Ramos (cell line): ENCODE results near the gene NR5A2.

ENCODE experiments used
- in situ Hi-C: fragments of 300-500 bp; cut with MboI; formaldehyde crosslinking; loops from one replicate; pipeline ENCODE4 v1.14.3; 2022; ENCODE audit warnings: low sequenced_read_pairs; ENCODE audit not compliant: unreplicated experiment

NR5A2 gene

DNA sequence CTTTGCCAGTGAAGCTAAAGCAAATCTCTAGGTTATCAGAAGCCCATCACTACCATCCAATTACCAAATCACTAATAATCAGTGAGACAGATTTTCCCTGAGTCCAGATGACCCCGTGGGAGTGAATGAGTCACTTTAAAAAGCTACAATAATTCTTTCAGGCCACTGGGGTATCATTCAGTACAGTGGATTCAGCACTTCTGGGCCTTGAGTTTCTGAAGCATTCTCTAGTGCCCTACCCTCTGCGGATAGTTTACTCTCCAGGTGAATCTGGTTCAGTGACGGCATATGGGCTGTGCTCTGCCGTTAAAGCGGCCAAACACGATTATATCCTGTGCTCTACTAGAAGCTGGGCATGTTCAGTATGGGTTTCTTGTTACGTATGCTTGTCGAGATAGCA, 26.1 kb downstream of the NR5A2 start:
- in situ Hi-C loops = no loop called here

DNA sequence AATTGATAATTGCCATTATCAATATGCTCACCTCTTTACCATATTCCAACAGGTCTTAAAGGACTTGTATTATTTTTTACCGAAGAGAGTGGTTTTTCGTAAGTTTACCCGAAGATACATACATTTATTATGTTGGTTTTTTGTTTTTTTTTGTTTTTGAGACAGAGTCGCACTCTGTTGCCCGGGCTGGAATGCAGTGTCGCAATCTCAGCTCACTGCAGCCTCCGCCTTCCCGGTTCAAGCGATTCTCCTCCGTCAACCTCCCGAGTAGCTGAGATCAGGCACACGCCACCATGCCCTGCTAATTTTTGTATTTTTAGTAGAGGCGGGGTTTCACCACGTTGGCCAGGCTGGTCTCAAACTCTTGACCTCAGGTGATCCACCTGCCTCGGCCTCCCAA, 30.8 kb downstream of the NR5A2 start:
- in situ Hi-C loops = no loop called here

DNA sequence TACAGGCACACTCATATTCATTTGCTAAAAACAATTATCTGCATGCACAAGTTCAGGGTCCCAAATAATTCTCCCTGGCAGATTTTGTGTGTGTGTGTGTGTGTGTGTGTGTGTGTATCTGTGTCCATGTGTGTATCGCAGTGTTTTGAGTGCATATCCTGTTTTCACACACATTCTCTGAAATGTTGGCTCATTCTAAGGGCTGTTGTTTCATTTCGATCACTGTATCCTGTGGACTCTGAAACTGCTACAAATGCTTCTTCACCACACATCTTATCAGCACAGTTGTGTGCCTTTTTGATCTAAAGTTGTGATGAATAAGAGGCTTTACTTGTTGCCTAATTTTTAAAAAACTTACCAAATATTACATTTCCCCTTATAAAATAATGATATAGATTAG, 34.6 kb downstream of the NR5A2 start:
- in situ Hi-C loops = no loop called here

DNA sequence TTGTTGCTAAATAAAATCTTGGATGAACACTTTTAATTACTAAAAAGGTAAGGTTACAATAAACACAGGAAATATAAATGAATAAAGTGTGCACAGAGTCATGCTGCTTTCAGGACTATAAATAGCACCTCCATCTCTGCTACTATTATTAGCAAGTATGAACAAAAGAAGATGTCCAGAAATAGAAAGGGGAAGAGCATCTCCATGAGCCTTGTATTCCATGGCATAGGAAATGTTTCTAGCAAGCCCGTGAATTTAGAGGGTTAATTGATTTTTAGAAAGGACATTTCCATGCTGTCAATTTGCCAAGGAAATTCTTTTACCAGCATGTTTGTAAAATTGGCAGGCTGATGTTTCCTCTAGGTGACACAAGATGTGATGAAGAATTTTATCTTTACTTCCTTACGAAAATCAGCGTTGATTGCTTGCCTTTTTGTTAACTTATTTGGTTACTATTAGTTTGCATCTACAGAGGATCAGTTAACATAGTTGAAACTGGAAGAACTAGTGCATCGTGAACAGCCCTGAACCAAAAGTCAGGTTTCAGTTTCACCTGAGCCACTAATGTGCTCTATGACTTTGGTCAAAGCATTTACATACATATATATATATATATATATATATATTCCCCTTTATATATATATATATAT, 45.3 kb downstream of the NR5A2 start:
- in situ Hi-C loops = no loop called here

DNA sequence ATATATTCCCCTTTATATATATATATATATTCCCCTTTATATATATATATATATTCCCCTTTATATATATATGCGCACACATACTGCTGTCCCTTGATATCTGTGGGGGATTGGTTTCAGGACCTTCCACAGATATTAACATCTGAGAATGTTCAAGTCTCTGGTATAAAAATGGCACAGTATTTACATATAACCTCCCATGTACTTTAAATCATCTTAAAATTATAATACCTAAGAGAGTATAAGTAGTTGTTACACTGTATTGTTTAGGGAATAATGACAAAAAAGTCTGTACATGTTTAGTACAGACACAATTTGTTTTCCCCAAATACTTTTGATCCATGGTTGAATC, 45.8 kb downstream of the NR5A2 start:
- in situ Hi-C loops = no loop called here

DNA sequence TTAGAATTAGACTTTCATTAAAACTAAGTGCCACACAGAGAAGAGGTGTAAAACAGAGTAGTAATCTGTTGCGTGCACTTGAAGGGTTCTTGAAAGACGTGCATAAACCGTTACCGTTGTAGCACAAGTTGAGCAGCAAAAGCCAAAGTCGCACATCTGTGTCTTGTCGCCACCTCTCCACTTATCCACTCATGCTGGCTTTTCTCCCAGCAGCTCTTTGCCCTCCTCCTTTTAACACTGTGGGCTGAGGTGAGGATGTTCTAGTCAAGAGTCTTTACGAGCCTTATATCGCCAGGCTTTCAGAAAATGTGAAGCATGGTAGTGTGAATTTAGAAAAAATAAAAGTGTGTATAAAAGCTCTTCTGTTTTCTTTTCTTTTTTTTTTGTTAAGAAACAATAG, 48.0 kb downstream of the NR5A2 start:
- in situ Hi-C loops = no loop called here

DNA sequence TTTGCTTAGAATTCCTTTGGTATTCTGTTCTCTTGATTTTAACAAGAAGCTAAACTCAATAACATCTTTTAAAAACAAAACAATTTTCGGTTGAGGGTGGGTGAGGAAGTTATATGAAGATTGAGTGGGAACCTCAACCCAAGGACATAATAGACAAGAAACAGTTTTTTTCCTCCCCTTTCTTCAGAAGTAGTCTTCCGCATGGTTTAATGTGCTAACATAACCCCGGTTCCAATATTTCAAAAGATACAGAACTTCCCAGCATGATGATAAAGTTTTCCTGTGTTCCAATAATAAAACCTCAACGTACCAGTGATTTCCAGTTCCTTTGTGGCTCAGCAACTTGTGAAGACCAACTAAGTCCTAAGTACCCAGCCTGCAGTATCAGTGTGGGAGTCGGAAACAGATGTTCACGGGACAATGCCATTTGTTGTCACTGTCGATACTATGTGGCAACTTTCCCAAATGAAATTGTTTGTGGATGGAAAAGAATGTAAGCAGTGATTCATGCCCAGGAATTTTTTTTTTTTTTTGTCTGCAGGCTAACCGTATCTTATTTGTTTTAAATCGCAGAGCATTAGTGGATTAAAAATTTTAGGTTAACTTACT, 48.5 kb downstream of the NR5A2 start:
- in situ Hi-C loops = no loop called here

DNA sequence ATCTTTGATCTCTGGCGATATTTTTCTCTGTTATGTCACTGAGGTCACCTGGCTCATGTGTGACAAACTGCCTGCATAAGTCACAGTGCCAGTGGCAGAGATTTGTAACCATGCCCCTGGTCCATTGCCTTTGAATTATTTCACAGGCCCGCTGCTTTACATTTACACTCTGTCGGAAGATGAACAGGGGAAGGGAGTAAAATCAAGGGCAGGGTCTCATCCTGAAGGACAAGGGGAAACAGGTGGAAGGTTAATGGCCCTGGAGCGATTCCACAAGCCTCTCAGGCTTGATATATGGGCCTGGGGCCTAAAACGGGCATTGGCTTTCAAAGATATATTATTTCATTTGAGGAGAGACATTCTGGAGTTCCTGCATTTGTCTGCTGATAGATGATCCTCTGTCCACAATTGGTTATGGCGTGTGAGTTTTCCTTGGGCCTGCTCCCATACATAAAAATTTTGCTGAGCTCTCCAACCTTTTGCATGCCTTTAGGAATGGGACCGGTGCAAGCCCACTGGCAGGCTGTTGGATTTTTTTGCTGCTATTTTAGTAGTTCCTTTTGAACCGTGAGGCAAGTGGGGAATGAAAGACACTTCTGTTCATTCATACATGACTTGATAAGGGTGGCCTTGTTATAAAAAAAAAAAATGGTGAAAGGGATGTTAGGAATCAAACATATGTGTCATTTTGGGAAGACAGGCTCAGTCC, 51.9 kb downstream of the NR5A2 start:
- in situ Hi-C loops = no loop called here

DNA sequence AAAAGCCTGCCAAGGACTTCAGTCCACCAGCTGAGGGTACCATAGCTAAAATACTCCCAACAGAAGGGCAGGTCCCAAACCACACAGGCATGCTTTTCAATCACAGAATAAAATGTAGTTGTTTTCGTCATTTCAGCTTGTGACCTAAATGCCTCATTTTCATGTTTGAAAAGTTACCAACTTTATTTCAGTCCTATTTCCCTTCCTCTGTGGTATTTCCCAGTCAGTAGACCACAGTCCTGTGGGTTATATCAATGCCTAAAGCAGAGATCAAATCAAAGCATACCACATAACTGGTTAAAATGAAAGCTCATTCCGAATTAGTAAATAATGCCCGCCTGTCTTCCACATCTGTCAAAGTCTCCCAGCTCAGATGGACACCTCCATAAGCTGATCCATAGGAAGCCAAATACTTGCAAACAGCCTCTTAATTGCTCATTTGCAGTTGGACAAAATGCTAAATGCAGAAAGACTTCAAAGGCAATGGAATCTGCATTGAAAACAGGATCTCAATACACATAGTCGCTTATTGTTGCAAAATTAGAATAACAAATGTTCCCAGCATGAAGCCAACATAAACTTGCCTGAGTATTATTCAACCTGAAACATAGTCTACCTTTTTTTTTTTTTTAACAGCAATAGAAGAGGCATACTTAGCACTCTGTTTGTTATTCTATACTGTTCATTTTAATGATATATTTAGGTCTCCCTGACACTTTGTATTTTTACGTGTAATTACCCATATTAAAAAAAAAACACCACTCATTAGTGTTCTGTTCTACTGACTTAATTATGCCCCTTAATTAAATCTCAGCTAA, 53.9 kb downstream of the NR5A2 start:
- in situ Hi-C loops = no loop called here

DNA sequence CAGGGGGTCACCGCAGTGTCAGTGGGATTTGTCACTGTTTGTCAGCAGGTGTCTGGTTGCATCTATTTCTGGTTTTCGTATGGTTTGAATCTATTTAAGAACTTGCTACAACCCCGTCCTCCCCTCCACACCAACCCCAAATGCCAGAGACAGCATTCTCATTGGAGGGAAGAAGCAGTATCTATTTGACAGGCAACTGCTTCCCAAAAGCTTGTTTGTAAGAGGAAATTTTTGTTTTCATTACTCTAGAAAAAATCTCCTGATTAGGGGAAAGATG, 54.4 kb downstream of the NR5A2 start:
- in situ Hi-C loops = no loop called here

DNA sequence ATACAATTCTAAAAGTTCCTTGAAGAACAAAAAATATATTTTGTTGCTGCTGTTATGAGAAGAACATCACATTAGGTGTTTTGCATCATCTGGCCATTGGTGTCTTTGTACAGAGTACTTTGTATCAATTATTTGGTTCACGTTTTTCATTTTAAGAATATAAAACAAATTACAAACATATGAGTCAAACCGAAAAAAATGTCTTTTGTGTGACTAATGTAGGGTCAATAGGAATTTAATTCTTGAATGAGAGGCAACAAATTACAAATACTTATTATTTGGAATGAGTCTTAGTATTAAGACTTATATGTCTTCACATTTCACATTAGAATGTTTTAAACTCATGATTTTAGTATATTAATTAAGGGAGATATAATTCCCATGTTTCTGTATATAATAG, 54.8 kb downstream of the NR5A2 start:
- in situ Hi-C loops = no loop called here

DNA sequence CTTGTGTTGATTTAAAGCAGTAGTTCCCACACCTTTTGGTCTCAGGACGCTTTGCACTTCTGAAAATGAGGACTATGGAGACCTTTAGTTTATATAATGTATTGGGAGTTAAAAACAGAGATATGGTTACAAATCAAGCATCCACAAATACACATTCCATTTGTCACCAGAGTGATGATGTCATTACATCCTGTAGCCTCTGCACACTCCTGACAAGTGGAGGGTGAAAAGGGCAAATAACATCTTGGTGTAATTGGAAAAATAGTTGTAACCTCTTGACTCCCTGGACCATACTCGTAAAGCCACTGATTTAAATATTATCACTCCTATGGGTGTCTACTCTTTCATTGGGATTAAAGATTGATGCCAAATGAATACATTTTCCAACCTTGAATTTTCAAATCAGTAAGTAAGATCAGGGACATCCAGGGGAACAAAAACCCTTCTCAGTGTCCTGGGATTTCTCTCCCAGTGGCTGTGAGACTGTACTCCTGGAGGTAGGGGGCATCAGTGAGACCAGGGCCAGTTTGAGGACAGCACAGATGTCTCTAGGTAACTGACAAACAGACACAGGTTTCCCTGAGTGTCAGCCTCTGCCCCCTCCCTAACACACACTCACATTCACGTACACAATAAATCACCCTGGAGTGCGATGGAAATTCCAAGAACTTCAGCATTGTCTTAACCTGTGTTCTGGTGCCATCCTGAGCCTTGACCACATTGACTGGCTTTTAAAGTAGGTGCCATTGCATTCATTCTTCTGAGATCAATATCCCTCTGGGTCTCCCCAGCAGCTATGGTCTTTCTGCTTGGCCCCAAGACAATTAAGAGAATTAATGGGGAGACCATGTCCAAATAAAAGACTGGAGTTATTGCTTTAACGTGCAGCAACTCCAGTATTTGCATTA, 63.0 kb downstream of the NR5A2 start:
- in situ Hi-C loops = no loop called here

DNA sequence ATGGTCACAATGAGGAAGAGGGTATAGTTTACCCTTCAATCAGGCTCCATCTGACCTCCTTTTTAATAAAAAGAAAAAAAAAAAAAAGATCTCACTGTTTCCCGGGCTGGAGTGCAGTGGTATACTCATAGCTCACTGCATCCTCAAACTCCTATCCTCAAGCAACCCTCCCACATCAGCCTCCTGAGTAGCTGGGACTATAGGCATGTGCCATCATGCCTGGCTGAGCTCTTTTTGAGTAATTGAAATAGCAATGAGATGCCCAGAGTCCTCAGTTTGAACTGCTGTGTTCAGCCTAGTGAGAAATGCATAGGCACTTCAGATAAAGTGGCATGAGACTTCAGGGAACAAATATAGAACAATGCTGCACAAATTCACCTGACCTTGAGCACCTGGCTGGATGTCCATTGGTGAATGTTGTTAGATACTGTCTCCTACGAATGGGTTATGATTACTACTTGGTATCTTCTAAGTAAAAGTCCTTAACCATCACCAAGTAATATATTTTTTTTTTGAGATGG, 67.6 kb downstream of the NR5A2 start:
- in situ Hi-C loops = no loop called here

DNA sequence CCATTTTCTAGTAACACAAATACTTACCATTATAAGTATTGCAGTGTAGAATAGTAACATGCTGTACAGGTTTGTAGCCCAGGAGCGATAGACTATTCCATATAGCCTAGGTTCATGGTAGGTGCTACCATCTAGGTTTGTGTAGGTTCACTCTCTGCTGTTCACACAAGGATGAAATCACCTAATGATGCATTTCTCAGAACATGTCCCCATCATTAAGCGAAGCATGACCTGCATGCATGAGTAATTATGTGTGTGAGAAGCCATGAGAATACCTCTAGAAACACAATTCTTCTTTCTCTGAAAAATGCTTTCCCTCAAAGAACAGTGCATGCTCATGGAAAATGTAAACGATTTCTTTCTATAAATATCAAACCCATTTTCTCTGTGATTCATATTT, 69.3 kb downstream of the NR5A2 start:
- in situ Hi-C loops = no loop called here

DNA sequence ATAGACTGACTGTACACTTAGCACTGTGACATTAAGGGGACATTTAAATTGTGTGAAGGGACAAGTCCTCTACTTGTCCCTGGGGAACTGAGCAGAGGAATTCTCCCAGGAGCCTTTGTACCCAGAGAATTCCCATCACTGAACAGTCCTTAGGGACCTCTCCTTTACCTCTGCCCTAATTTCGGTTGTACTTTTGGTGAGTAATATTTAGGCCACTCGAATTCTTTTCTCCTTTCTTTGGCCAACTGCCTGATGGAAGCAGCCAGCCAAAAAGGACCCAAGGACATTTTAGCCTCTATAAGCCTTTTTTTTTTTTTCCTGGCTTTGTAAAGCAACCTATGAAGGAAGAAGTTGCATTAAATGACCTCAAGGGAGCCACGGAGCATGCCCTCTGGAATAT, 71.5 kb downstream of the NR5A2 start:
- in situ Hi-C loops = no loop called here

DNA sequence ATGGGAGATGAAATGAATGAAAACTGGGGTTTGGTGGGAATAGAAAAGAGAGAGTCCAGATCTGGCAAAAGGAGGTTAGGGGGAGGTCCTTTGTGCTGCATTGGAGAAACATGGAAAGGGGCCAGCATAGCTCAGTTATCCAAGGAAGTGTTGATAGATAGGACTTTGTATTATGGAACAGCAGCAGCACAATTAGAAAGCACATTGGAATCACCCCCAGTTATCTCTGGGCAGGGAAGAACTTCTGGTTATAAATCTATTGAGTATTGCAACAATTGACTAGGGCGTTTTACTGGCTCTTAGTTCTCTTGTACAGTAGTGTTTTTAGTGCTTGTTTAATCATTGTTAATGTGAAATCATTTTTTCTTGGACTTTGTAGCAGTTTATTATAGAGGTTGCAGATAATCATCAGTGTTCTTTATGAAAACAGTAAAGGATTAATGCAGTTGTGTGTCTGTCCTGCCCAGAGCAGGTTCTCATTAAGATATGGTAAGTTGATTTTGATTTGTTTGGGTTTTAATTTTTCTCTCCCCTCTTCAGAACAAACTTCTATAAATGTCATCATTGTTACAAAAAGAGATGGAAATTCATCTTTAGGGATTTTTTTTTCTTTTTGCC, 76.6 kb downstream of the NR5A2 start:
- in situ Hi-C loops = no loop called here

DNA sequence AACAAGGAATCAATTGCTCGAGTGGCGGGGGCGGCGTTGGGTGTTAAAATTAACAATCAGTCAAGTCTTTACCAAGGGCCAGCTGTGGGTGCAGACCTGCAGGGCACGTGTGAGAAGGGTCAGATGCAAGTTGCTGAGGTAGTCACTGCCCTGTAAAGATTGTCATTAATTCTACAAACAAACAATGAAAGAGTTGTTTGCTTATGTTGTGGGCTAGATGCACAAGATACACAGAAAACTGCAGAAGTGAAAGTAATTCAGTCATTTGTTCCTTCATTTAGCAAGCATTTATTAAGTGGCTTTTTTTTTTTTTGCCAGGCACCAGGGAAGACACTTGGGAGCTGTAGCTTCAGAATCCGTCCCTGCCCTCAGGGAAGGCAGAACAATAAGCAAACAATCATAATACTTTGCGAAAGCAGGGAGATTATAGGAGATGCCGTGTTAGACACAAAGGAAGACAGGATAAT, 79.5 kb downstream of the NR5A2 start:
- in situ Hi-C loops = no loop called here

DNA sequence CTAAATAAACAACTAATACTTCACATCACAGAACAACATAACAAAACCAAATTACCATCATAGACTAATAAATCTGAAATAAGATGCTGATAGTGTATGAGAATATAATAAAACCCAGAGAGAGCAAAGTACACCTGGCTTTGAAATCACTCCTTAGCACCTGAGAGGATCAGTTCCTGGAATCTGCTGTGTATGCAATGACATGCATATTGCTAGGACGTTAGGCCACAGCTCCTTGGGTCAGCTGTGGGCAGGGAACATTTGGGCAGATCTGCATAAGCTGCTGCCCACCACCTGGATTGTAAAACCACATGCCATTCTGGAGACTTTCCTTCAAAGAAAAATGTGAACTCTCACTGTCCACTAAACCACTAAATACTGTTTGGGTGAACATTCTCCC, 81.1 kb downstream of the NR5A2 start:
- in situ Hi-C loops = no loop called here

DNA sequence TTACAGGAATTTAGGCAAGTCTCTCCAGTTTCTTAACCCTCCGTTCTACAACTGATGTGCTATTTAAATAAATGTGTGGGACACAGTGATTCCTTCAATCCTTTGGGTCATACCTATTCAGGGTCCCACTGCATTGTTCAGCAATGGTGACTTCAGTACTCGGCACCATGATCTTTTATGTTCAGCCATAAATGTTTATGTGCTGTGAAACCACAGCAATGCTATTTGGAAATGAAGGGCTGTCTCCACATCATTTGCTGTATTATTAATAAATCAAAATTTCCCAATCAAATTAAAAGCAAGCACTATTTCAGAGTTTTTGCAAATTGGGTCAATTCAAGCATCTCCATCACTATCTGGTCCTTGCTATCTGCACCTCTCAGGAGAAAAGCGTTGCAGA, 84.8 kb downstream of the NR5A2 start:
- in situ Hi-C loops = no loop called here

DNA sequence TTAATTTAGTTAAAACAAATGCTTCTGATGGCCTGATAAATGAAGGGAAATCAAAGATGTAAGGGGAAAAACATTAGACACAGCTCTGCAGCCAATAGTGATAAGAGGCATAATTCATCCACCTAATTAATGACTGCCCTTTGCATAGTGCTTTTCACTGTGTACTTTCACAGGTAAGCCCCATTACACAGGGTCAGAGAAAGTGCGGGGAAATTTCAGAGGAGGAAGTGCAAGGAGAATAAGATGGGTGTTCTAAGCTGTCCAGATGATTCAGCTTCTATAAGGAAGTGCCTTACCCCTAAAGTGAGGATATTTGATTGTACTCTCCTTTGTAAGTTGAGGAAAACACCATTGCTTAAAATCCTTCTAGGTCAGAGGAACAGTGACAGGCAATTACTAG, 88.0 kb downstream of the NR5A2 start:
- in situ Hi-C loops = no loop called here
